Type B pancreatic cell (in vitro differentiated cells): ENCODE data around the gene EIF4EBP3. TPM values are rescaled to one million over a fixed set of nuclear protein-coding genes. Genes with fewer than 3 reads are reported as not detected.

ENCODE experiments used
- DNase-seq: peaks from one replicate; pipeline ENCODE4 v3.0.0; 2021; ENCODE audit warnings: mixed read lengths; ENCODE audit not compliant: unreplicated experiment; ENCODE audit errors: extremely low spot score
- H3K27ac Mint-ChIP-seq: 2 replicates; pipeline ENCODE4 v1.8.0; 2021; ENCODE audit warnings: mild to moderate bottlenecking, mixed read lengths
- H3K27me3 Mint-ChIP-seq: 2 replicates; pipeline ENCODE4 v1.8.0; 2021; ENCODE audit warnings: mixed read lengths
- H3K36me3 Mint-ChIP-seq: 2 replicates; pipeline ENCODE4 v1.8.0; 2021; ENCODE audit warnings: mixed read lengths
- H3K4me1 Mint-ChIP-seq: one replicate; pipeline ENCODE4 v1.8.0; 2021; ENCODE audit warnings: mixed read lengths; ENCODE audit not compliant: unreplicated experiment
- H3K4me3 Mint-ChIP-seq: 2 replicates; pipeline ENCODE4 v1.8.0; 2021; ENCODE audit warnings: mild to moderate bottlenecking, mixed read lengths
- H3K9me3 Mint-ChIP-seq: 2 replicates; pipeline ENCODE4 v1.8.0; 2021; ENCODE audit warnings: mixed read lengths
- total RNA-seq: library from RNA; stranded (reverse); gene quantifications from 2 replicates; pipeline ENCODE4 v1.2.1, GENCODE V29; 2021; ENCODE audit warnings: low replicate concordance
- TF ChIP-seq, protein P1 (sequence below): fragments of 200-600 bp; sonication (generic); conservative IDR thresholded peaks from 2 replicates; pipeline ENCODE4 v1.5.0; 2021; ENCODE audit warnings: antibody characterized with exemption, mild to moderate bottlenecking

The EIF4EBP3 gene
- total RNA-seq, 1 donor from 2014 or later = 4.8 TPM

DNA sequence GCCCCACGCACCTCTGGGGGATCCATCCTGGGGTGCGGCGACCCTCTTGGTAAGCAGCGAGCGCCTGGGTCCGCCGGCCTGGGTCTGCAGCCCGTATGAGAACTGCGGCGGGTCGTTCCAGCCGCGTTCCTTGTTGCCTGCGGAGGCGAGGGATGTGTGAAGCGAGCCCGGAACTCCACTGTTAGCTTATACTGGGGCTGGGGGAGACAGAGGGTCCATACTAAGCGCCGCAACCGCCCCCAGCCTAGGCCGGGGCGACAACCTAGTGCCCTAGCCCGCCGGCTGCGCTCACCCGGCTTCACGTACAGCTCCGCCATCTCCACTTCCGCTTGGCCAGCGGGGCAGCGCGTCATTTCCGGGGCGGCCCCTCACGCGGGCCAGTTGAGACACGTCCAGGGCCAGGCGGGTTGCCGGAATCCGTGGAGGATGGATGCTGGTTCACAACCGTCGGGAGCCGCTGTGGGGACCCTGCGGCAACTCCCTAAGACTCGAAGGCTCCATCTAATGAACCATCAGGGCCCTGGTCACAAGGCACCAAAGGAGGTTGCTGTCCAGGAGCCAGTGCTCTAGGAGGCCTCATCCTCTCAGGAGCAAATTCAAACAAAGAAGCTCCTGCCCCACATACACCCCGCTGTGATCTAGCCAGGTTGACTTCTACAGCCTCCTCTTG lies 9.8 kb downstream of the EIF4EBP3 start, which contains the start of gene SRA1:
Gene SRA1 (minus strand): TSS at position 338 of the 670 bp plus-strand sequence. CDS start 21 bp downstream, at position 317.
- DNase-seq = peak; percentile 93
- peak within 1 kb of the TSS; percentile 86 for H3K27ac Mint-ChIP-seq
- no peaks in the 10 kb centered on the region for H3K27me3 Mint-ChIP-seq
- peak within 1 kb of the TSS; percentile 95 for H3K4me3 Mint-ChIP-seq
- TF ChIP-seq, protein P1, sequence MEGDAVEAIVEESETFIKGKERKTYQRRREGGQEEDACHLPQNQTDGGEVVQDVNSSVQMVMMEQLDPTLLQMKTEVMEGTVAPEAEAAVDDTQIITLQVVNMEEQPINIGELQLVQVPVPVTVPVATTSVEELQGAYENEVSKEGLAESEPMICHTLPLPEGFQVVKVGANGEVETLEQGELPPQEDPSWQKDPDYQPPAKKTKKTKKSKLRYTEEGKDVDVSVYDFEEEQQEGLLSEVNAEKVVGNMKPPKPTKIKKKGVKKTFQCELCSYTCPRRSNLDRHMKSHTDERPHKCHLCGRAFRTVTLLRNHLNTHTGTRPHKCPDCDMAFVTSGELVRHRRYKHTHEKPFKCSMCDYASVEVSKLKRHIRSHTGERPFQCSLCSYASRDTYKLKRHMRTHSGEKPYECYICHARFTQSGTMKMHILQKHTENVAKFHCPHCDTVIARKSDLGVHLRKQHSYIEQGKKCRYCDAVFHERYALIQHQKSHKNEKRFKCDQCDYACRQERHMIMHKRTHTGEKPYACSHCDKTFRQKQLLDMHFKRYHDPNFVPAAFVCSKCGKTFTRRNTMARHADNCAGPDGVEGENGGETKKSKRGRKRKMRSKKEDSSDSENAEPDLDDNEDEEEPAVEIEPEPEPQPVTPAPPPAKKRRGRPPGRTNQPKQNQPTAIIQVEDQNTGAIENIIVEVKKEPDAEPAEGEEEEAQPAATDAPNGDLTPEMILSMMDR = no peak
- H3K9me3 Mint-ChIP-seq = no peaks in the 10 kb centered on the region
- H3K4me1 Mint-ChIP-seq = peaks cover 30% of the 10 kb centered on the region
- H3K36me3 Mint-ChIP-seq = peaks cover 29% of the 10 kb centered on the region

DNA sequence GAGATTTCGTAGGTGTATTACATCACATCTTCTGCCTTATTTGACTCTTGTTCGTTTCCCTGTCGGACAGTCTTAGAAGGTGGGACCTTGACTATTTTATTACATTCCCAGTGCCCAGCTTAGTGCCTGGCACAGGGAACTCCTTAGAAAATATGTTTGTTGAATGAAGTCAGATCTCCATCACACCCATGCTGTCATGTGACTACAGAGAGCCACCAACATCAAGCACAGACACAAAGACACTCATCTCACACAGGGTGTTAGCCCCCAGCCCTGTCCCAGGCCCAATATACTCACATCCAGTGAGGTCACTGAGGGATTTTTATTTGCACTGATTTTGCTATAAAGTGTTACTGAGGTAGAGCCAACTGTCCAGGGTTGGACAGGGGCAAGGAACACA lies 10.5 kb downstream of the EIF4EBP3 start:
- DNase-seq = no peak
- TF ChIP-seq, protein P1 = no peak
- peaks cover 30% of the 10 kb centered on the region for H3K4me1 Mint-ChIP-seq
- H3K27ac Mint-ChIP-seq = peak overlapping the region; percentile 86
- H3K36me3 Mint-ChIP-seq = peaks cover 29% of the 10 kb centered on the region
- H3K27me3 Mint-ChIP-seq = no peaks in the 10 kb centered on the region
- H3K9me3 Mint-ChIP-seq = no peaks in the 10 kb centered on the region
- peak overlapping the region; percentile 95 for H3K4me3 Mint-ChIP-seq

DNA sequence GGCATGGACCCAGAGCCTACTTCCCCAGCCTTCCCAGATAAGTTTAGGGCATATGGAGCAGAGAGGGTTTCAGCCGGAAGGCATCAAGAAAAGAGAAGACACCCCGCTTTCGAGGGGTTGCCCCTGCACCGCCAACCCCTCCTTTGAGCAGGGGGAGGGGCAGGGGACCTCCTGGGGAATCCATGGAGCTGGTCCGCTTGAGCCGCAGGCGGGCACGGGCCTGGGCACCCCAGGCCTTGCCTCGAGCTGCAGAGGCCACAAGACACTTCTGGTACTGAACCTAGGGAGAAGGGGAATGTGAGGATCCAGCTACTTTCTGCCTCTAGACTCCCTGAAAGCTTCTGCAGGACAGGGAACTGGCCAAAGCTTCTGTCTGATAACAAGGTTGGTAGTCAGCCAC lies 11.1 kb downstream of the EIF4EBP3 start:
- no peaks in the 10 kb centered on the region for H3K27me3 Mint-ChIP-seq
- H3K27ac Mint-ChIP-seq = peak overlapping the region; percentile 86
- no peak for DNase-seq
- H3K4me1 Mint-ChIP-seq = peaks cover 28% of the 10 kb centered on the region
- H3K36me3 Mint-ChIP-seq = peaks cover 27% of the 10 kb centered on the region
- peak overlapping the region; percentile 95 for H3K4me3 Mint-ChIP-seq
- no peaks in the 10 kb centered on the region for H3K9me3 Mint-ChIP-seq
- TF ChIP-seq, protein P1 = no peak

DNA sequence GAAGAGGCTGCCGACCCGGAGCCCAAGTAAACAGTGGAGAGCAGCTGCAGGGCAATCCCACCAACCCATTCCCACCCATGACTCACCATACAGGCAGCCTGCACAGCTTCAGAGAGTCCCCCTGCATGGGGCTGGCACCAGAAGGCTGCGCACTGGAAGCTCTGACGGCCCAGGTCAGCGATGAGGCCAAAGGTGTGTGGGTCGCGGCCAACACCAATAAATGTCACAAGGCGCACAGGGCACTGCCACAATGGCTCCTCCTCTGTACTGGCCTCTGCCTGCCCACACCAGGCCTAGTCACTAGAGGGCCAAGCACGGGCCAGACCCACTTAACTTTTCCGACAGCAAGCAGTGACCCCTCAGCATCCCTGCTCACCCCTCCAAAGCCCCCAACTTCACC lies 12.8 kb downstream of the EIF4EBP3 start:
- Mint-ChIP-seq H3K9me3 (no peaks in the 10 kb centered on the region), H3K4me3 (no peak overlapping the region), H3K4me1 (peaks cover 26% of the 10 kb centered on the region), H3K27me3 (no peaks in the 10 kb centered on the region), H3K27ac (no peak overlapping the region), H3K36me3 (peaks cover 21% of the 10 kb centered on the region)
- no peak for DNase-seq
- TF ChIP-seq, protein P1 = no peak

DNA sequence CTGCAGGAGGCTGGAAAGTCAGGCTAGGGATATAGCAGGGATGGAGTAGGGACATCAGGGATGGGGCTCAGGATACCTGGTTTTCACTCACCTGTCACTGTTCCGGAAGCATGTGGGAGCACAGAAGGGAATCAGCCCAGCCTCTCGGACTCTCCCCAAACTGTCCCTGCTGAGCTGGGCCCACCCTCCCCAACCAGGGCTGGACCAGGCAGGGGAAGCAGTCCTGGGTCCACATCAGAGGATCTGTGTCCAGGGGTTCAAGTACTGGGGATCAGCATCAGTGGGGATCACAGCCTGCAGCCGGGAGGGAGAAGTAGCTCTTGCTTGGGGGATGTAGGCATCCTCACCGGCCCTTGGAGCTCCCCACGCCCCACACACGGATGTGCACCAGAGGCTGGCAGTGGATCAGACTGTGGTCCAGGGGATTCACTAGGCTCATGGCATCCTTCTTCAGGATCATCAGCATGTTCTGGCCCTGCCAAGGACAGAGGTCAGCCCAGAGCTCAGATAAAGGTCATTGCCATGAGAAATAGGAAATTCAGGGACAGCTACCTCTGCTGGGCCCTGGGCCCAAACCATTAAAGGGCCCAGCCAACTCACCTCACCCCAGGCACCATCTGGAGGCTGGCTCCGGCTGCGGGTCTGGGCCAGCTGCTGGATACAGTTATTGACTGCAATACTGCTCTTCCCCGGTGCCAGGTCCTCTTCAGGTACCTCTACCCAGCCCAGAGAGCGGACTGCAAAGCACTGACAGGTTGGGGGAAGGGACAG lies 14.5 kb downstream of the EIF4EBP3 start:
- Mint-ChIP-seq H3K27me3 (no peaks in the 10 kb centered on the region), H3K9me3 (no peaks in the 10 kb centered on the region), H3K4me3 (no peak overlapping the region), H3K27ac (no peak overlapping the region), H3K4me1 (peaks cover 16% of the 10 kb centered on the region), H3K36me3 (peaks cover 15% of the 10 kb centered on the region)
- DNase-seq = no peak
- TF ChIP-seq, protein P1 = no peak
